Inflammatory macrophage (primary cell): Measurements from ENCODE around the gene ABR.
"Not testable (repeated sequence)": the region's sequence is repeated elsewhere in the genome, so short reads cannot be mapped to it uniquely, and the experiment has no call there.

Experiments used
- DNase-seq, 2 donors: peaks; one replicate each; pipeline ENCODE4 v3.0.0-alpha.2; 2020 to 2022

Gene ABR

GRCh38 chr17:1005361-1005946, 174.3 kb downstream of the ABR start:
- DNase-seq: no peak

GRCh38 chr17:1004769-1005295, 174.9 kb downstream of the ABR start:
- no peak for DNase-seq

DNA sequence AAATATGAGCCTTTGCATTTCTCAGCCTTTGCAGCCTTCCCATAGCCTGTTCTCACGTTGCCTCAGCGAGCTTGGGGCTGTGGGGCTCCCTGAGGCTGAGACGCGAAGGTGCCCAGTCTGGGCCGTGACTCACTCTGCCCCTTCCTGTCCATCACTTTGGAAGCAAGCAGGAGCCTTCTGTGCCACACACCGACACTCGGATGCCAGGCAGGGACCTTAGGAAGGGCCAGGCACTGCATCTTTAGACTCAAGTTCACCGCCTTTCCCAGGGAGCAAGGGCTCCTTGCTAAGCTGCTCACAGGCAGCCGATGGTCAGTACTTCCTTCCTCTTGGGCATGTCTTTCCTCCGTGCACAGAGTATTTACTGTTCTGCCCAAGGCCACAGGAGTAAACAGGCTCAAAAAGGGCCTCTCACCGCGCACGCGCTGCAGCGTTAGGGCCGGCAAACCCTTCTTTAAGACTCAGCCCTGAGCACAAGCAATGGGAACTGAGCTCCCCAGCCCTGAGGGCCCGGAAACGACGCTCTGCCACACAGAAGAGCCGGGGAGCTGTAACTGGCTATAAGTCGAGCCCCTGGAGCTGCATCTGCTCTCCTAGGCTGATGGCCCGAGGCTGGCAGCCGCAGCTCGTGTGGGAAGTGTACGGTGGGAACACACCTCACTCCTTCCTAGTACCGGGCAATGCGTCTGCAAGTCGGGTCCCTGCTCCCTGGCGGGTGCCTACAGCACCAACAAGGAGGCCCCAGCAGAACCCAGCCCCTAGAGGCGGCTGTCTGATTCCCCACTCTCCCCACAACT, 175.6 kb downstream of the ABR start:
- no peak for DNase-seq

- no peak for DNase-seq
These were observed 176.2 kb downstream of the ABR start for GRCh38 chr17:1003633-1003971.

DNA sequence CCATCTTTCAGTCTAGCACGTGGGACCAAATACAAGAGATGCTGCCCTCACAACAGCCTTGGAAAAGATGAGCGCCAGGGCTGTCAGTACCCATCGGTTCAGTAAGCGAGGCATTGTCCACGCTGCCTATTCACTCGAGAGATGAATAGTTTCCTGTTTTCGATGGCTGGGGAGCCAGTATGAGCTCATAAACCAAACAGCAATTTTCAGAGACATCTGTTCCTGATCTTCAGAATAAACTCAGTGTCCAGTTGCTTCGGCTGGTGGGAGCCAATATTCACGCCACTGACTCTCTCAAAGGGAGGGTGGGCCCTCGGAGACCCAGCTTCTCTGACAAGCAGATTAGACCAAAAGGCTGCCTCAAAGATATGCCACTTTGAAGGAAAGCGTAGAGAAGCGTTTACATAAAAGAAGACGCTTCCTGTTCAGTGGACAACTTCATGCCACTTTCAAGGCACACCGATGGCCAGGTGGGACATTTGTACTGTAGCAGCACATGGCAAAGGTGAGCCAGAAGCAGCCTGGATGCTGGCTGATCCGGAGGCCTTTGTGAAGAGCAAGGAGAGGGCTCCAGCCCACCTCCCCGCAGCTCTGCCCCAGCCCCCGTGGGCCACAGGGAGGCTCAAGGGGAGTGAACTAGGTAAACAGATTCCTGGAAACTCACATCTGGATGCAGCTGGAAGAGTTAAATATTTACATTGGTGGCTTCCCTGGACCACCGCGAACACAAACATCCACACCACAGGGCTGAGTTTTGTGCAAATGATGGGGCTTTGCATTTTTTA, 176.8 kb downstream of the ABR start:
- no peak for DNase-seq

DNA sequence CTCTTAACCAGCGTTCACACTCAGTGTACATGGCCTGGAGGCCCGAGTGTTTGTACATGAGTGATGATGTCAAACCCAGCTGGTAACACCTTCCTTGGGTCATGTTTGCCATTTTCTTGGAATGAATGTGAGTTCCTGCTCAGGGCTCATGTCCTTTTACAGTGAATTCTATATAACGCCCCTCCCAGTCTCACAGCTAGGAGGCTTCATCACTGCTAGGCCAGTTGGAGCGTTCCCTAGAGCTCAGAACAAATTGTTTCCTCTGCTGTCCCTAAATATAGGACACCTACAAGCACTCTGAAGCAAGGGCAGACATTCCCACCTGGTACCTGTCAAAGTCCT, 177.4 kb downstream of the ABR start:
- DNase-seq: no peak

GRCh38 chr17:1001640-1002411, 178.0 kb downstream of the ABR start:
- DNase-seq: no peak

DNA sequence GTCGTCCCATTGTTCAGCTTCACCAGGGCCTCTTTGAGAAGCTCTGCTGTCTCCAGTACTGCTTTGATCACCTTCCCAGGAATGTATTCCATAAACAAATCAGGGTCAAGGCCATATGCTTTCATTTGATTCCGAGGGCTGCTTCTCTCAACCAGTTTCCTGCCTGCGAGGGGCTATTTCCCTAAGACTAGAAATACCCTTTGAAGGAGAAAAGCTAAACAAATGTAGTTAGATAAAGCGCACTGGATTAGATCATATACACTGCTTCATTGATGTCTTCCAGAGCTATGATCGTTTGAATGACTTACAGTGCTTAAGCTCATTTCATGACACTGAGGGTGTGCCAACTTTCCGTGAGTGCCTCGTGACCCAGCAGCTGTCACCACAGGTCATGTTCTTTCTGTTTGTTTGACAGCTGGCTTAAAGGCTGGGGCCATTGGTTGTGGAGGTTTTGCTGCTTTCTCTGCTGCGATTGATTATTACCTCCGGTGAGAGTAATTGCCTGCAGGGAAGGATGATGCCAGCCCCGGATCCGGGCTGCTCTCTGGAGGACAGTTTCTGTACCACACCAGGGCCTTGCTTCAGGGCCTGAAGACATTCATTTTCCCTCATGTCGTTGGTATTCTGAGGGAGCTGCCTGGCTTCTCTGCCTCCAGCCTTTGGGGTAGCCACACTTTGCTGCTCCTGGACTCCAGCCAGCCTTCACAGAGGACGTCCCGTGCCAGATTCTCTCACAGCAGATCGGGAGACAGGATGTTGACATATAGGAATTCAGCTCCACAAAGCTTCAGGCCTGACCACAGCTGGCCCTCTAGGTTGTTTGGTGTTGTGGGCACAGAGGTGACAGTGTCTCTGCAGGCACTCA, 179.0 kb downstream of the ABR start:
- no peak for DNase-seq

- DNase-seq: no peak
These were observed 181.7 kb downstream of the ABR start for GRCh38 chr17:998111-998510.

- peak; percentile 97 for DNase-seq
These were observed 183.0 kb downstream of the ABR start, which contains the start of gene TIMM22 for GRCh38 chr17:996554-997344. Gene TIMM22 (plus strand): TSS chr17:997129. CDS start chr17:997143, 14 bp downstream.

DNA sequence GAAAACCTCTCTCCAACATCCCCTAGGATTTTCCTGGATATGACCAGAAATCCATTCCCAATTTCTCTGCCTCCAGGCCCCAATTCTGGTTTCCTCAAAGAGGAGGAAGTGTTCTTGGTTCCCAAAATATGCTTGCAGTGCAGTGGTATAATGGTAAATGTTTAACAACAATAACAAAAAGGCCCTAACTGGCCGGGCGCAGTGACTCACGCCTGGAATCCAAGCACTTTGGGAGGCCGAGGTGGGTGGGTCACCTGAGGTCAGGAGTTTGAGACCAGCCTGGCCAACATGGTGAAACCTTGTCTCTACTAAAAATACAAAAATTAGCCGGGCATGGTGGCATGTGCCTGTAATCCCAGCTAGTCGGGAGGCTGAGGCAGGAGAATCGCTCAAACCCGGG, 184.5 kb downstream of the ABR start:
- not testable (repeated sequence) for DNase-seq

DNA sequence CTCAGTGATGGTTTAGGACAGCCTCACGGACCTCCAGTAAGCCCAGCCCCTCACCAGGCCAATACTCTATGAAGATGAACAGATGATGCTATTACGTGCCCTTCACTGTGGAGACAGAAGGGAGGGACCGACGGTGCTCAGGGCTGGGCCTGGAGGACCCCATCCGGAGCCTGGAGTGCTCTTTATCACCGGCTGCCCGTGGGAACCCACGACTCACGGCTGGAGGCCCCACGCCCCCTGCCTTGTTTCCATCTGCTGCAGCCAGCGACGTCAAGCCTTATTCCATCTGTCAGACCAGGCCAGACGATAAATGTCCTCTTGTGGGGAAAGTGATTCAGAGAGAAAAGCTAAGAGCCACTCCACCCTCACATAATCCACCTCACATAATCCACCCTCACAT, 186.8 kb downstream of the ABR start:
- DNase-seq: no peak

DNA sequence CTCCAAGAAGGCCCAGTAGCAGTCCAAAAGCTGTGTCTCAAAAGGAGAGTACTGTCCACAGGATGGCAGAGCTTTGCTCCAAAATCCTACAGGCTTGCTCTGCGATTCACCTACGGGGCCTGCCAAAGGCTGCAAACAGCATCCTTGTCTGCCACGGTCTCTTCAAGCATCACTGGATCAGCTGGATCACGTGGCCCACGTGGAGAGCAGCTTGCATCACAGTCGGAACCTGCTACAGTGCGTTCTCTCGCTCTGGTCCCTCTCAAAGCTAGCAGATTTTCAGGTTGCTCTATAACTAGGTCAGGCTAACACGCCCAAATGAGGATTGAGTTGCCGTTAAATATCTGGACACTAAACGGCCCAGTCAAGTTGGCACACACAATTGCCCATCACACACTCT, 191.2 kb downstream of the ABR start:
- DNase-seq: no peak

GRCh38 chr17:987931-988330, 191.8 kb downstream of the ABR start:
- DNase-seq: no peak

DNA sequence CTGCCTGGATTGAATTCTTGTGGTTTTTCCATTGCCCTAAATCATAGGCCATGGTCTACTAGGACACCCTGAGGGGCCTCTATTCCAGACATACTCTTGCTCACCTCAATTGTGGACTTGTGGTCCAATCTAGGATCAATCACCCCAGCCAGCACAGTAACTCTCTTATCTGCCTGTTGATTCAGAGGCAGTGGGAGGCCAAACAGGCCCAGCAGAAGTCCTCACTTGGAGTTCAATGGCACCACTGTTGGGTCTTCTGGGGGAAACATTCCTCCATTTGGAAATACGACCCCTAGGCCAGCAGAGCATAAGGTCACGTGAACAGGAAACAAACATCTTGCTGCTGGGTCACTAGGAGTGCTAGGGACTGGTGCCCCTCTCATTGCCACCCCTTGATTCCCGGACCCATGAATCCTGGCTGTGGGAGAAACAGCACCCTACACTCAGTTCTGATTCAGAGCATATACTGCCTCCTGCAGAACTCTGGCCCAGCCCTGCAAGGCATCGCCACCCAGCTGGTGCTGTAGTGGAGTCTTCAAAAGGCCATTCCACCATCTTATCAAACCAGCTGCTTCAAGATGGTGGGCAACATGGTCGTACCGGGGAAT, 193.4 kb downstream of the ABR start:
- no peak for DNase-seq

- no peak for DNase-seq
These were observed 195.9 kb downstream of the ABR start for GRCh38 chr17:983921-984320.

DNA sequence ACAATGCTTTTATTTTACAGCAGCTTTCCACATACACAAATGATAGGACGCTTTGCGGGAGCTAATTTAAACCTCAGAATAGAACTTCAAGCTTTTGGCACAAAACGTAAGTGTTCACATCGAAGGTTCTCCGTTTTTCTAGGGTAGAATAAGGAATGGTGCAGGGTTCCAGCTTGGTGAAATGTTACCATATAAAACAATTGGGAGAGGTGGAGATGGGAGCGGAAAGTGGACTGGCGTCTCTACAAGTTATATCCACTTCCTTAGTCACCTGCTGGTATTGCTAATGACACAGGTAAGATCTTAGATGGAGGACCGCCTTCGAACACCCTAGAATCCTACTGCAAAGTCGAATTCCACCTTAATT, 198.5 kb downstream of the ABR start:
- no peak for DNase-seq

DNA sequence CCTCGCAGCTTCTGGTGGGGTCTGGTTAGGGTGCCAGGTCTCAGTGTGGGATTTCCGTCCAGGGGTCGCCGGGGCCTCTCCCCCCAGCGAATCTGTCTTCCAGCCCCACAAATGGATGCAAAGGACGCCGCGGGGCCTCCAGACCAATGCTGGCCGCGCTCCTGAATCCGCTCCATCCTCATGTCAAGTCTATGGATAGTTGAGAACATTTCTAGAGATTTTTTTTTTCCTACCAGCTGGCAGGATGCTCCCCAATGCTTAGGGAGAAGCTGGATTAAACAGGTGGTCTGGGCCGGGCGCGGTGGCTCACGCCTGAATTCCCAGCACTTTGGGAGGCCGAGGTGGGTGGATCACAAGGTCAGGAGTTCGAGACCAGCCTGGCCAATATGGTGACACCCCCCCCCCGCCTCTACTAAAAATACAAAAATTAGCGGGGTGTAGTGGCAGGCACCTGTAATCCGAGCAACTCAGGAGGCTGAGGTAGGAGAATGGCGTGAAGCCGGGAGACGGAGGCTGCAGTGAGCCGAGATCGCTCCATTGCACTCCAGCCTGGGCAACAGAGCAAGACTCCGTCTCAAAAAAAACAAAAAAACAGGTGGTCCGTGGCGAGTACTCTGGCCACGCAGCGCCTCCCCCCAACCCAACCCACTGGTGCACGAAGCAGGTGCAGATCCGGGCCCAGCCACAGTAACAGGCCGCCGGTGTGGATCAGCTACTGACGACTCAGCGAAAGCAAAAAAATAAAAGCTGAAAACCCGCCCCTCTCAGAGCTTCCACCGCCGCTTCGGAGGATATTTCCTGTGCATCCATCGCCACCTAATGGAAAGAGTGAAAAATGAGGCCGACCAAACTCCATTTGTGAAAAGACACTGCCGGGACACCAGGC, 199.1 kb downstream of the ABR start:
- DNase-seq: peak; percentile 78 to 80
